Astrocyte (in vitro differentiated cells and primary cell): ENCODE measurements around the gene SIX3. TPM values are rescaled to one million over a fixed set of nuclear protein-coding genes. Genes with fewer than 3 reads are reported as not detected.

Source experiments
- DNase-seq: peaks from one replicate; pipeline ENCODE4 v3.0.0-alpha.2; 2010; ENCODE audit warnings: low read depth
- FAIRE-seq: peaks from 2 replicates; lab custom pipeline; 2011; peaks lifted over from hg19 to GRCh38; lab: Jason Lieb, UNC
- H2AFZ ChIP-seq: 2 replicates; pipeline ENCODE4 v1.6.0; 2012; ENCODE audit warnings: low read depth, low read length, inconsistent platforms
- H3K27ac ChIP-seq: 2 replicates; pipeline ENCODE4 v1.5.1; 2011; ENCODE audit warnings: low read depth, low read length, inconsistent platforms
- H3K27me3 ChIP-seq: 2 replicates; pipeline ENCODE4 v1.6.0; 2011; ENCODE audit warnings: low read length, inconsistent platforms; ENCODE audit not compliant: insufficient read depth
- H3K36me3 ChIP-seq: 2 replicates; pipeline ENCODE4 v1.5.1; 2011; ENCODE audit warnings: low read length, inconsistent platforms; ENCODE audit not compliant: insufficient read depth
- H3K4me1 ChIP-seq: 2 replicates; pipeline ENCODE4 v1.5.1; 2011; ENCODE audit warnings: low read length, inconsistent platforms; ENCODE audit not compliant: insufficient read depth
- H3K4me2 ChIP-seq: 2 replicates; pipeline ENCODE4 v1.6.0; 2012; ENCODE audit warnings: low read length, inconsistent platforms
- H3K4me3 ChIP-seq: 2 replicates; pipeline ENCODE4 v1.5.1; 2011; ENCODE audit warnings: low read depth, mild to moderate bottlenecking, low read length, inconsistent platforms; ENCODE audit not compliant: insufficient read depth
- H3K79me2 ChIP-seq: 2 replicates; pipeline ENCODE4 v1.6.0; 2012; ENCODE audit warnings: mild to moderate bottlenecking, low read length, inconsistent platforms; ENCODE audit not compliant: insufficient read depth
- H3K9ac ChIP-seq: 2 replicates; pipeline ENCODE4 v1.6.0; 2012; ENCODE audit warnings: mild to moderate bottlenecking, low read length, inconsistent platforms
- H3K9me3 ChIP-seq: 2 replicates; pipeline ENCODE4 v1.5.1; 2012; ENCODE audit warnings: low read depth, mild to moderate bottlenecking, low read length, inconsistent platforms; ENCODE audit not compliant: insufficient read depth
- H4K20me1 ChIP-seq: 2 replicates; pipeline ENCODE4 v1.6.0; 2012; ENCODE audit warnings: low read length, inconsistent platforms; ENCODE audit not compliant: insufficient read depth
- H3K27ac Mint-ChIP-seq: one replicate; pipeline ENCODE4 v1.8.0; 2021; ENCODE audit warnings: mild to moderate bottlenecking, mixed read lengths; ENCODE audit not compliant: unreplicated experiment
- H3K27me3 Mint-ChIP-seq: one replicate; pipeline ENCODE4 v1.8.0; 2021; ENCODE audit warnings: low read depth, mixed read lengths; ENCODE audit not compliant: unreplicated experiment
- H3K36me3 Mint-ChIP-seq: one replicate; pipeline ENCODE4 v1.8.0; 2021; ENCODE audit warnings: low read depth, mixed read lengths; ENCODE audit not compliant: unreplicated experiment
- H3K4me1 Mint-ChIP-seq: one replicate; pipeline ENCODE4 v1.8.0; 2021; ENCODE audit warnings: low read depth, mixed read lengths; ENCODE audit not compliant: unreplicated experiment
- H3K4me3 Mint-ChIP-seq: one replicate; pipeline ENCODE4 v1.8.0; 2021; ENCODE audit warnings: mild to moderate bottlenecking, moderate library complexity, mixed read lengths; ENCODE audit not compliant: unreplicated experiment
- H3K9me3 Mint-ChIP-seq: one replicate; pipeline ENCODE4 v1.8.0; 2021; ENCODE audit warnings: mild to moderate bottlenecking, mixed read lengths; ENCODE audit not compliant: unreplicated experiment
- EZH2 ChIP-seq: IDR thresholded peaks from 2 replicates; pipeline ENCODE4 v1.6.1; 2012; ENCODE audit warnings: mild to moderate bottlenecking, low read length, inconsistent platforms; ENCODE audit not compliant: insufficient read depth
- total RNA-seq: library from RNA; stranded (reverse); gene quantifications from 2 replicates; pipeline ENCODE4 v1.2.1, GENCODE V29; 2021
- TF ChIP-seq, protein P1 (sequence below): IDR thresholded peaks from 2 replicates; pipeline ENCODE4 v1.5.1; 2011; ENCODE audit warnings: low read depth, mild to moderate bottlenecking, inconsistent platforms, low read length, moderate library complexity; ENCODE audit not compliant: insufficient read depth

Gene SIX3
- total RNA-seq, 1 donor from 2014 or later = 1.7 TPM

DNA sequence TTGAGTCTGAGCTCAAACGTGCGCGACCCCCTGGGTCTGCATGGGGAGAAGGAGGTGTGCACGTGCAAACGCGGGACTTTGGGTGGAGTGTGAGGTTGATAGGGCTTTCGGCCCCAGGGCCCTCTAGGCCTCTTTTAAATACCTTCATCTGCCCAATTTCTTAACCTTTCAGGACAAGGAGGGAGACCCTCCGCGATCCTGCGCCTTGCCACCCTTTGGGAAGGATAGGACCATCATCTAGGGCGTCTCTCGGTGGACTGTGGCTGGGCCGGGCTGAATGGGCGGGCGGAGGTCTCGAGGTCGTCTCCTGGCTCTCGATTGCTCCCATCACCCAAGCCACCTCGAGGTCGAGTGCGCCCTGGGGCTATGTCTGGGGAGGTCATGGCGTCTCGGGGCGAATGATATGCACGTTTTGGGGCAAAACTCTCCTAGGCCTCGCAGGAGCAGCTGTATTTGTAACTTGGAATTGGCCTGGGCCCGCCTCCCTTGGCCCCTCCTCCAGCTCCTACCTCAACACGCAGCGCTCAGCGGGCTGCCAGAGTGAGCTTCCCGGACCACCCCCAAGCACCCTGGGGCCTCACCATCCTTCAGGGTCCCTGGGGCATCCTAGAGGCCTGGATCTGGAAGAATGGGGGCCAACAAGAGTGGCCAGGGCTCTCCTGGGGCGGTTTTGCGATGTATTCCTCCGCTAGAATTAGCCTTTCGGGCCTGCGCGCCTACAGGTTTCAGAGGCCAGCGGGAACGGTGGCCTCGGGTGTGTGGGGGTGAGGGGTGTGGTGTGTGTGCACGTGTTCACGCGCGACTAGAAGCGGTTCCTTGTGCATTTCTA is 8.7 kb upstream of the SIX3 start:
- Histone ChIP-seq H3K9ac (no peak overlapping the region), H3K27ac (no peak overlapping the region), H3K9me3 (no peaks in the 10 kb centered on the region), H4K20me1 (peaks cover 9% of the 10 kb centered on the region), H3K4me3 (no peak overlapping the region), H3K4me2 (peak overlapping the region; percentile 22), H3K4me1 (no peaks in the 10 kb centered on the region), H2AFZ (peak overlapping the region; percentile 26), H3K36me3 (no peaks in the 10 kb centered on the region), H3K27me3 (peaks cover 84% of the 10 kb centered on the region), H3K79me2 (no peaks in the 10 kb centered on the region)
- TF ChIP-seq, protein P1, sequence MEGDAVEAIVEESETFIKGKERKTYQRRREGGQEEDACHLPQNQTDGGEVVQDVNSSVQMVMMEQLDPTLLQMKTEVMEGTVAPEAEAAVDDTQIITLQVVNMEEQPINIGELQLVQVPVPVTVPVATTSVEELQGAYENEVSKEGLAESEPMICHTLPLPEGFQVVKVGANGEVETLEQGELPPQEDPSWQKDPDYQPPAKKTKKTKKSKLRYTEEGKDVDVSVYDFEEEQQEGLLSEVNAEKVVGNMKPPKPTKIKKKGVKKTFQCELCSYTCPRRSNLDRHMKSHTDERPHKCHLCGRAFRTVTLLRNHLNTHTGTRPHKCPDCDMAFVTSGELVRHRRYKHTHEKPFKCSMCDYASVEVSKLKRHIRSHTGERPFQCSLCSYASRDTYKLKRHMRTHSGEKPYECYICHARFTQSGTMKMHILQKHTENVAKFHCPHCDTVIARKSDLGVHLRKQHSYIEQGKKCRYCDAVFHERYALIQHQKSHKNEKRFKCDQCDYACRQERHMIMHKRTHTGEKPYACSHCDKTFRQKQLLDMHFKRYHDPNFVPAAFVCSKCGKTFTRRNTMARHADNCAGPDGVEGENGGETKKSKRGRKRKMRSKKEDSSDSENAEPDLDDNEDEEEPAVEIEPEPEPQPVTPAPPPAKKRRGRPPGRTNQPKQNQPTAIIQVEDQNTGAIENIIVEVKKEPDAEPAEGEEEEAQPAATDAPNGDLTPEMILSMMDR = no peak
- peak; percentile 23 for TF ChIP-seq EZH2
- no peak overlapping the region for H3K4me3 Mint-ChIP-seq
- H3K36me3 Mint-ChIP-seq = no peaks in the 10 kb centered on the region
- H3K27me3 Mint-ChIP-seq = peaks cover 78% of the 10 kb centered on the region
- H3K9me3 Mint-ChIP-seq = peaks cover 17% of the 10 kb centered on the region
- H3K4me1 Mint-ChIP-seq = peaks cover 2% of the 10 kb centered on the region
- no peak for DNase-seq
- no peak overlapping the region for H3K27ac Mint-ChIP-seq
- no peak for FAIRE-seq

DNA sequence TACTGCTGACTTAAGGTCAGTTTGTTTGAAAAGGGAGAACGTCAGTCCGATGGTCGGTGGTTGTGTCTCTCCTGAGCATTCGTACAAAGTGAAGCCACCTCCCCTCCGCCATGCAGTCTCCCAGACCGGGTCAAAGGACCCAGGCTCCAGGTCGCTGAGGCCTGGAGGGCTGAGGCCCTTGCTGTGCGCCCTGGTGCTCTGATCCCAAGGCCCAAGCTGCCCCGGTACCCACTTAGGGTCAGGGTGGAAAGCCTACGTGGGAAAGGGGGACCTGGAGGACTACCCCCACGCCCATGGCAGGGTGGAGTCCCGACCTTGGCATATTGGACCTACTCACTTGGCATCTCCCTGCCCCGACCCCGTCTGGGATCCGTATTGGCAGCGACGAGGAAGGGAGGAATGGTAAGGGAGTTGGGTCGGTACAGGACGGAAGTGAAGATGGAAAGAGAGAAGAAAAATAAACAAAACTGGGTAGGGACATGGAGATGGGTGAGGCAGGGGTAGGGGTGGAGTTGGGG is 8.0 kb upstream of the SIX3 start:
- H3K9me3 Mint-ChIP-seq = peaks cover 17% of the 10 kb centered on the region
- H3K4me2 ChIP-seq = peak overlapping the region; percentile 70
- no peaks in the 10 kb centered on the region for H3K36me3 ChIP-seq
- TF ChIP-seq, protein P1 = no peak
- peak; percentile 80 for TF ChIP-seq EZH2
- DNase-seq (no peak), FAIRE-seq (no peak)
- H2AFZ ChIP-seq = no peak overlapping the region
- H3K27me3 Mint-ChIP-seq = peaks cover 79% of the 10 kb centered on the region
- peaks cover 3% of the 10 kb centered on the region for H3K4me1 ChIP-seq
- H3K9me3 ChIP-seq = no peaks in the 10 kb centered on the region
- H3K4me3 Mint-ChIP-seq = peak overlapping the region; percentile 34
- H3K27ac Mint-ChIP-seq = no peak overlapping the region
- peaks cover 2% of the 10 kb centered on the region for H3K4me1 Mint-ChIP-seq
- peaks cover 84% of the 10 kb centered on the region for H3K27me3 ChIP-seq
- no peaks in the 10 kb centered on the region for H3K36me3 Mint-ChIP-seq
- H4K20me1 ChIP-seq = peaks cover 7% of the 10 kb centered on the region
- no peak overlapping the region for H3K9ac ChIP-seq
- no peaks in the 10 kb centered on the region for H3K79me2 ChIP-seq
- H3K4me3 ChIP-seq = no peak overlapping the region
- no peak overlapping the region for H3K27ac ChIP-seq
